Naive thymus-derived CD8-positive, alpha-beta T cell (primary cell): ENCODE data around the gene DMWD. TPM values are rescaled to one million over a fixed set of nuclear protein-coding genes. Genes with fewer than 3 reads are reported as not detected.

Source experiments
- ATAC-seq, 2 donors: fragments of 150-1000 bp; cut with Tn5 transposase in 1 of 2; sonication (Bioruptor Pico), chemical (Tn5 transposase) in 1 of 2; 1 replicate in 1 of 2; 2 replicates in 1 of 2; pipeline ENCODE4 v1.10.0; 2021; ENCODE audit warnings: mild to moderate bottlenecking in 2 of 2, moderate library complexity in 2 of 2
- POLR2A ChIA-PET: fragments of 350-600 bp; sonication (Branson Sonifier 250); formaldehyde crosslinking; loops from one replicate; lab custom pipeline; 2021; ENCODE audit warnings: antibody characterized with exemption; lab: Charles Lee
- DNase-seq, 10 donors: peaks; one replicate each; pipeline versions ENCODE4 v3.0.0 to v3.0.0-alpha.2; 2020 to 2022
- H3K27ac Mint-ChIP-seq, 10 donors: one replicate each; pipeline ENCODE4 v1.8.0; 2020 to 2022; ENCODE audit warnings: mild to moderate bottlenecking in 10 of 10, mixed read lengths in 10 of 10, moderate library complexity in 4 of 10, inconsistent platforms in 1 of 10
- H3K27me3 Mint-ChIP-seq, 5 donors: one replicate each; pipeline ENCODE4 v1.8.0; 2021 to 2022; ENCODE audit warnings: mixed read lengths in 5 of 5
- H3K36me3 Mint-ChIP-seq, 3 donors: one replicate each; pipeline ENCODE4 v1.8.0; 2020 to 2022; ENCODE audit warnings: mixed read lengths in 3 of 3, mild to moderate bottlenecking in 2 of 3, inconsistent platforms in 1 of 3
- H3K4me1 Mint-ChIP-seq, 4 donors: one replicate each; pipeline ENCODE4 v1.8.0; 2021 to 2022; ENCODE audit warnings: mixed read lengths in 4 of 4
- H3K4me3 Mint-ChIP-seq, 10 donors: one replicate each; pipeline ENCODE4 v1.8.0; 2020 to 2022; ENCODE audit warnings: mild to moderate bottlenecking in 10 of 10, mixed read lengths in 10 of 10, moderate library complexity in 6 of 10, inconsistent platforms in 1 of 10
- H3K9me3 Mint-ChIP-seq, 9 donors: one replicate each; pipeline ENCODE4 v1.8.0; 2020 to 2022; ENCODE audit warnings: mixed read lengths in 9 of 9, mild to moderate bottlenecking in 3 of 9, inconsistent platforms in 1 of 9, moderate library complexity in 1 of 9
- polyA plus RNA-seq, 3 donors: library from polyadenylated mRNA; unstranded; fragments of 300-500 nt; fragmentation: Illumina TruSeq; gene quantifications; one replicate each; pipeline ENCODE4 v1.2.3, GENCODE V29; 2021
- total RNA-seq, 8 experiments: library from RNA in 2 of 8; stranded (reverse) in 2 of 8; gene quantifications; one replicate each; pipeline ENCODE4 v1.2.3 and lab custom pipeline; 2021 to 2026

DMWD gene
- total and polyA plus RNA-seq, 5 experiments from 2014 or later, result 8.0 to 54.1 (median 16.5) TPM

- no peaks in the 10 kb centered on the region for H3K9me3 Mint-ChIP-seq
- no peak overlapping the region for H3K27ac Mint-ChIP-seq
- POLR2A ChIA-PET, result interaction anchor here (0.5 to 4.8 kb wide), 4 partner anchors 25 to 137 kb away, joined by 3 to 77 read pairs (median 32); partner anchors contain the start of genes DMWD and MYPOP
- ATAC-seq, result no peak
- DNase-seq, result no peak
- H3K36me3 Mint-ChIP-seq, result no peaks in the 10 kb centered on the region
- peak overlapping the region; percentile 13 to 86 (median 50) for H3K4me3 Mint-ChIP-seq
- peaks cover 7 to 32% (median 11%) of the 10 kb centered on the region in 4 donors for H3K4me1 Mint-ChIP-seq
- peaks cover 0 to 22% (median 9%) of the 10 kb centered on the region in 5 donors for H3K27me3 Mint-ChIP-seq
Measured at GRCh38 chr19:45767410-45767880, 25.2 kb downstream of the DMWD start.

- no peak for DNase-seq
- Mint-ChIP-seq H3K36me3 (no peaks in the 10 kb centered on the region), H3K27ac (no peak overlapping the region)
Measured at GRCh38 chr19:45766869-45767346, 25.7 kb downstream of the DMWD start.

DNA sequence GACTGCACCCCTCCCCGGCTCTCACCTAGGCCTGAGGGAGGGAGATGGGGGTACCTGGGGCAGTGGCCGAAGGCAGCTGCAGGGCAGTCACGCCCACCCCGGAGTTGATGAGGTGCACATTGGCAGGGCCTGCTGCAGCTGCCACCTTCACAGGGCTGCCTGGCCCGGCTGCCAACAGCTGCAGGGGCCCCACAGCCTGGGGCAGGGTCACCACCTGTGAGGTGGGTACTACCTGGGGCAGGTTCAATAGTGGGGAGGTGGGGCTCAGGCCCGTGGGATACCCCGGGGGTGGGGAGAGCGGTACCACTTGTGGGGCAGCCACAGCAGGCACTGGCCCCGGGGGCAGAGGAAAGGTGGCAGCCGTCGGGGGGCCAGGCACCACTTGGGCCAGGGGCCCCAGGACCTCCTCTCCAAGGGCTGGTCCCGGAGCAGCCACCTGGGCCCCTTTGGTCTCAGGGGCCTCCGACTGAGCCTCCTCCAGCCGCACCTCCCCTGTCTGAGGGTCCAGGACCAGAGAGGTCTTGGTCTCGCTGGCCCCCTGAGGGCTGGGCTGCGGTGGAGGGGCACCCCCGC is 26.3 kb downstream of the DMWD start:
- Mint-ChIP-seq H3K4me3 (peak overlapping the region in 1 of 10 donors; percentile 11), H3K27me3 (peaks cover 0 to 22% (median 9%) of the 10 kb centered on the region in 5 donors), H3K9me3 (no peaks in the 10 kb centered on the region), H3K4me1 (peaks cover 7 to 26% (median 10%) of the 10 kb centered on the region in 4 donors), H3K36me3 (no peaks in the 10 kb centered on the region), H3K27ac (no peak overlapping the region)
- DNase-seq, result no peak
- POLR2A ChIA-PET, result interaction anchor here (4.8 kb wide), 1 partner anchor 26 kb away, joined by 60 read pairs; the partner anchor contains the start of gene DMWD
- no peak for ATAC-seq

More at GRCh38 chr19:45766869-45767346, 25.7 kb downstream of the DMWD start:
- ATAC-seq, result no peak
- Mint-ChIP-seq H3K4me1 (peaks cover 7 to 26% (median 10%) of the 10 kb centered on the region in 4 donors), H3K9me3 (no peaks in the 10 kb centered on the region), H3K4me3 (peak overlapping the region in 9 of 10 donors; percentile 13 to 86 (median 50)), H3K27me3 (peaks cover 0 to 22% (median 9%) of the 10 kb centered on the region in 5 donors)
- POLR2A ChIA-PET, result interaction anchor here (0.5 to 4.8 kb wide), 3 partner anchors 25 to 137 kb away, joined by 4 to 77 read pairs (median 60); partner anchors contain the start of gene DMWD

DNA sequence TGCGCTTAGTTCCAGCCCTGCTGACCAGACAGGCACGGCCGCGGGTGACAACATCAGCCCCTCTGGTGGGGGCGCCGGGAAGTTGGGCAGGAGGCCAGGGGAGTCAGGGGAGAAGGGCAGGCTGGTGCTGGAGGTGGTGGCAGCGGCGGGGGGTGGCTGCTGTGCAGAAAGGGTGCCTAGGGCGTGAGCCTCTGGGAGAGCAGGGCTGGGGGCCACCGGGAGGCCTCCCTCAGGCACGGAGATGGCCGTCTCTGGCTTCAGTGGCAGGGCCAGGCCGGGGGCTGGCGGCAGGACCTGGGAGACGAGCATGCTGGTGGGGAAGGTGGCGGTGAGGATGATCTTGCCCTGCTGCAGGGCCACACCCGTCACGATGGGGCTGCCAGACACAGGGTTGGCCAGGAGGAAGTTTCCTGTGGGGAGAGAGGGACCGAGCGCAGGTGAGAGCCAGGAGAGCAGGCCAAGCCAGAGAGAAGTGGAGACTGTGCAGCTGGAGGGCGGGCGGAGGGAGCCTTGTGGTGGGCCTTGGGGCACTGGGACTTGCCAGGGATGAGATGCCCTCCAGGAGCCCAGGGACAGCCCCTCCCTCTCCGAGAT is 26.8 kb downstream of the DMWD start:
- Mint-ChIP-seq H3K4me1 (peaks cover 4 to 22% (median 6%) of the 10 kb centered on the region in 4 donors), H3K36me3 (no peaks in the 10 kb centered on the region), H3K9me3 (no peaks in the 10 kb centered on the region), H3K27me3 (peaks cover 0 to 22% (median 9%) of the 10 kb centered on the region in 5 donors), H3K4me3 (peak overlapping the region in 2 of 10 donors; percentile 11 to 37), H3K27ac (peak overlapping the region in 1 of 10 donors; percentile 74)
- no peak for ATAC-seq
- POLR2A ChIA-PET, result no interaction called here
- no peak for DNase-seq

DNA sequence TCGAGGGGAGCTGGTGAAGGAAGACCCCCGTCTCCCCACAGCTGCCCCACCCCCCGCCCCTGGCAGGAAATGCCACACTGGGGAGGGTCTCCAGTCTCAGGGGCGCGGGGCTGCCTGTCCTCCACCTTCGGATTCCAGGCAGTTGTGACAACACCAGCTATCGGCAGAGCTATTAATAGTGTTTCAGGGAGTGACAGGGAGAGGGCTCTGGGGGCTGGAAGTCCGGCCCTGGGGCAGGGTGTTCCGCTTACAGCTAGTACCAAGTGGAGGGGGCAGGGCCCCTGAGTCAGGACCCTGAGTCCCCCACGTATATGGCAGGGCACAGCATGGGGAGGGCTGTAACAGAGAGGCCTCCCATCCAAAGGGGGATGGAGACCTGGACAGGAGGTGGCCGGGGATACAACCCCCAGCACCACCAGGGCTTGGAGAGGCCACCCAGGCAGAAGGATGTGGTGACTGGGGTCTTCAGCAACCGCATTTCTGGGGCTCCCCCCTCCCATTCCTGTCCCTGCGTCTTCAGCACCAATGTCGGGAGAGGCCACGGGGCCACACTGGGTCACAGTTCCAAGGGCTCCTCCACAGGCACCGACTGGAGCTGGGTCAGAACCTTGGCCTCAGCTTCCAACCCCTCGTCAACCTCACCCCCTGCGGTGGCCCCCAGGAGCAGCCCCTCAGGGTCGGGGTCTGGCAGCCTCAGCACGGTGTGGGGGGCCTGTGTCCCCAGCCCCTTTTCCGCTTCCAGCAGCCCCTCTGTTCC is 27.5 kb downstream of the DMWD start:
- Mint-ChIP-seq H3K36me3 (no peaks in the 10 kb centered on the region), H3K9me3 (no peaks in the 10 kb centered on the region), H3K4me3 (peak overlapping the region in 2 of 10 donors; percentile 7 to 37), H3K27ac (no peak overlapping the region), H3K4me1 (peaks cover 0 to 15% (median 4%) of the 10 kb centered on the region in 4 donors), H3K27me3 (peaks cover 0 to 22% (median 9%) of the 10 kb centered on the region in 5 donors)
- POLR2A ChIA-PET, result no interaction called here
- DNase-seq, result no peak
- ATAC-seq, result no peak

- no peaks in the 10 kb centered on the region for H3K9me3 Mint-ChIP-seq
- H3K27me3 Mint-ChIP-seq, result peaks cover 0 to 22% (median 9%) of the 10 kb centered on the region in 5 donors
- H3K27ac Mint-ChIP-seq, result no peak overlapping the region
- peak overlapping the region in 1 of 10 donors; percentile 29 for H3K4me3 Mint-ChIP-seq
- POLR2A ChIA-PET, result interaction anchor here (0.6 kb wide), 1 partner anchor 50 kb away, joined by 3 read pairs; no protein-coding TSS in a partner anchor
- H3K36me3 Mint-ChIP-seq, result no peaks in the 10 kb centered on the region
- ATAC-seq, result no peak
- peaks cover 0 to 8% (median 2%) of the 10 kb centered on the region in 4 donors for H3K4me1 Mint-ChIP-seq
- no peak for DNase-seq
Measured at GRCh38 chr19:45764475-45764874, 28.2 kb downstream of the DMWD start.

DNA sequence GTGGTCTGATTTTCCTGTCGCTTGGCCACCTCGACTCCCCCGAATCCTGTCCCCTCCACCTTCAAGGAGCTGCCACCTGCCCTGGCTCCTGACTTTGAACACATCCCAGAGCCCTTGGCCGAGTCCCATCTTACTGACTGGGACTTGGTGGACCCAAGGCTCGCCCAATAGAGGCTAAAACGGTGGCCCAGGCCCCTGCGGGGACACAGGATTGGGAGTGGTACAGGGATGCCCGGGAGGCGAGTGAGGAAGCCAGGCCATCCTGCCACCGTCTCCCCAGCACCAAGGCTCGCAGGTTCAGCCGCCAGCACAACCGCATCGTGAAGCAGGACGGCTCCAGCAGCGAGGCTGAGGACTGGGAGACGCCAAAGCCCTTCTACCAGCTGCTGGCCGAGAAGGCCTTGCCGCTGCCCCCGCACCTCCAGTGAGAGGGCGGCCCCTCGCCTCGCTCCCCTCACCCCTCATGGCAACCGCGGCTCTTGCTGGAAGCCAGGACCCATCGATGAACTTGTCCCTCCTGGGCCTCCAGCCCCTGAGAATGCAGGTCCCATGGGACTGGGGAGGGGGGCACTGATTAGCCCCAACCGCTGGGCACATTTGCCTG is 28.9 kb downstream of the DMWD start:
- no peaks in the 10 kb centered on the region for H3K9me3 Mint-ChIP-seq

DNA sequence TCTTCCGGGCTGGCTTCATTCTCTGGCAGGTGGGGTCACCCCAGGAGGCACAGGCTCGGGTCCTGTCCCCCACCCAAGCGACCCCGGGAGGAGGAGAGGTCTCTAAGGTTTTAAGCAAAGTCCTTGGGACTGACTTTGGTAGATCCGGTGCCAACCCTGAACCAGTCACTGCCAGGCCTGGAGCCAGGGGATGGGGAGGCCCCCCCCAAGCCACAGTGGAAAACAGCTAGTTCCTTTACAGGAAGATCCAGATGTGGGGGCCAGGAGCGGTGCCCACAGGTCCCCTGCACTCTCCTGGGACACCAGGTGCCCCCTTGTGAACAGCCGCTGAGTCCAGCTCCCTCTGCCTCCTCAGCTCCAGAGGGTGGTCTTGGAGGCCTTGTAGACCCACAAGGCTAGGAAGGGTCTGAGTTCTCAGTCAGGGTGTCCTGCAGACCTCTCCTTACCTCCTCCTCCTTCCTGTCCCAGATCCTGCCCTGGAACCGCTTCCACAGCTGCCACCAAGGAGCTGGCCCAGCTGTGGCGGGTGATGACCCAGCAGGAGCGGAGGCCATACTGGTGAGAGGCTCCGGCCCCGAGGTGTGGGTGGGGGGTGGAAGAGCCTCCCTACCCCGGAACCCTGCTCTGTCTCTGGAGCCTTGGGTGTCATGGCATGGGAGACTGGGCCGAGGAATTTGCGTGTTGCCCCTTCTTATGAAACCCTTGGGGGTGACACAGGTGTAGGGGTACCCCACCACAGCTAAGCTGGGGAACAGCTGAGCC is 29.6 kb downstream of the DMWD start:
- DNase-seq (no peak), ATAC-seq (no peak)
- no peak overlapping the region for H3K27ac Mint-ChIP-seq
- H3K4me3 Mint-ChIP-seq, result no peak overlapping the region
- no peaks in the 10 kb centered on the region for H3K36me3 Mint-ChIP-seq
- H3K27me3 Mint-ChIP-seq, result peaks cover 0 to 22% (median 9%) of the 10 kb centered on the region in 5 donors
- no peaks in the 10 kb centered on the region for H3K9me3 Mint-ChIP-seq
- POLR2A ChIA-PET, result interaction anchor here (0.5 to 0.7 kb wide), 2 partner anchors 30 to 100 kb away, joined by 3 to 4 read pairs; no protein-coding TSS in a partner anchor
- H3K4me1 Mint-ChIP-seq, result peaks cover 0 to 3% (median under 1%) of the 10 kb centered on the region in 4 donors

More for the DNA sequence above, 28.9 kb downstream of the DMWD start:
- POLR2A ChIA-PET, result interaction anchor here (0.5 to 0.6 kb wide), 2 partner anchors 31 to 49 kb away, joined by 3 to 4 read pairs; no protein-coding TSS in a partner anchor
- H3K4me3 Mint-ChIP-seq, result no peak overlapping the region
- peaks cover 0 to 22% (median 9%) of the 10 kb centered on the region in 5 donors for H3K27me3 Mint-ChIP-seq
- DNase-seq, result no peak
- no peak overlapping the region for H3K27ac Mint-ChIP-seq
- no peaks in the 10 kb centered on the region for H3K36me3 Mint-ChIP-seq
- H3K4me1 Mint-ChIP-seq, result peaks cover 0 to 3% (median 2%) of the 10 kb centered on the region in 4 donors
- no peak for ATAC-seq

- H3K36me3 Mint-ChIP-seq, result no peaks in the 10 kb centered on the region
- peaks cover 0 to 22% (median 9%) of the 10 kb centered on the region in 5 donors for H3K27me3 Mint-ChIP-seq
- POLR2A ChIA-PET, result no interaction called here
- no peak for ATAC-seq
- H3K9me3 Mint-ChIP-seq, result no peaks in the 10 kb centered on the region
- H3K27ac Mint-ChIP-seq, result no peak overlapping the region
- no peak overlapping the region for H3K4me3 Mint-ChIP-seq
- DNase-seq, result no peak
- H3K4me1 Mint-ChIP-seq, result no peaks in the 10 kb centered on the region
Measured at GRCh38 chr19:45761714-45762113, 30.9 kb downstream of the DMWD start.

DNA sequence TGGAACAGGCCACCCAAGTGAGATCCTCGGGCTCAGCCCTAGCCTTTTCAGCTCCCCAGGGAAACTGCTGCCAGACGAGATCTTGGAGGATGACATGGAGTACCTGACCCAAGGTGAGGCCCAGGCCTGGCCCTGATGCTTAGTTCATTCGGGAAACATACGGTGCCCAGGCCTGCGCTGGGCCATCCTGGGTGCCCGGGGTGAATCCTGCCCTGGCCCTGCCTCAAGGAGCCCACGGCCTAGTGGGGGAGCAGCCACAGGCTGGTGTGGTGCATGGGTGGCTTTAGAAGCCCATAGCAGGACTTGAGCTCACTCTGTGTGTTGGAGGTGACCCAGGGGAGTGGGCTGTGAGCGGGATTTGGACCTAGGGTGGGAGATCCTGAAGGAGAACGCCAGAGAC is 33.7 kb downstream of the DMWD start:
- POLR2A ChIA-PET, result interaction anchor here (0.9 kb wide), 1 partner anchor 9 kb away, joined by 3 read pairs; no protein-coding TSS in a partner anchor
- DNase-seq (no peak), ATAC-seq (no peak)
- Mint-ChIP-seq H3K4me3 (peak overlapping the region in 1 of 10 donors; percentile 34), H3K36me3 (no peaks in the 10 kb centered on the region), H3K27ac (peak overlapping the region in 1 of 10 donors; percentile 62), H3K4me1 (no peaks in the 10 kb centered on the region), H3K9me3 (no peaks in the 10 kb centered on the region), H3K27me3 (peaks cover 0 to 3% (median 0%) of the 10 kb centered on the region in 5 donors)

DNA sequence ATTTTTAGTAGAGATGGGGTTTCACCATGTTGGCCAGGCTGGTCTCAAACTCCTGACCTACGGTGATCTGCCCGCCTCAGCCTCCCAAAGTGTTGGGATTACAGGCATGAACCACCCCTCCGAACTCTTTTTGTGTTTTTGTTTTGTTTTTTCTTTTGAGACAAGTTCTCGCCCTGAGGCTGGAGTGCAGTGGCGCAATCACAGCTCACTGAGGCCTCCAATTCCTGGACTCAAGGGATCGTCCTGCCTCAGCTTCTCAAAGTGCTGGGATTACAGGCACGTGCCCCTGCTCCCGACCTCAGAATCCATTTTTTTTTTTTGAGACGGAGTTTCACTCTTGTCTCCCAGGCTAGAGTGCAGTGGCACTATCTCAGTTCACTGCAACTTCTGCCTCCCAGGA is 35.0 kb downstream of the DMWD start:
- POLR2A ChIA-PET, result no interaction called here
- Mint-ChIP-seq H3K27ac (no peak overlapping the region), H3K4me1 (no peaks in the 10 kb centered on the region), H3K27me3 (peaks cover 0 to 3% (median 0%) of the 10 kb centered on the region in 5 donors), H3K9me3 (no peaks in the 10 kb centered on the region), H3K4me3 (no peak overlapping the region), H3K36me3 (no peaks in the 10 kb centered on the region)
- no peak for DNase-seq
- ATAC-seq, result no peak
